SK-N-SH treated with all-trans-retinoic acid at 6 μM for 48 hours (cell line): ENCODE measurements around the gene SMCHD1.
"Not testable (repeated sequence)": the region's sequence is repeated elsewhere in the genome, so short reads cannot be mapped to it uniquely, and the experiment has no call there.

ENCODE experiments used
- ATAC-seq: fragments of 200-7000 bp; cut with Tn5 transposase; 3 replicates; pipeline ENCODE4 v1.9.1; 2020; ENCODE audit warnings: mild to moderate bottlenecking, moderate library complexity
- ARNTL ChIP-seq: fragments of 450-650 bp; formaldehyde crosslinking; IDR thresholded peaks from 2 replicates; pipeline ENCODE4 v1.5.0; 2020; ENCODE audit warnings: low read depth, mild to moderate bottlenecking, moderate library complexity, borderline replicate concordance
- BACH2 ChIP-seq: fragments of 250-450 bp; sonication (Bioruptor Pico); IDR thresholded peaks from 2 replicates; pipeline ENCODE4 v1.9.0; 2021; ENCODE audit warnings: mild to moderate bottlenecking, borderline replicate concordance
- CSDC2 ChIP-seq: fragments of 250-450 bp; sonication (Bioruptor Pico); IDR thresholded peaks from 2 replicates; pipeline ENCODE4 v1.5.0; 2020; ENCODE audit warnings: mild to moderate bottlenecking, moderate library complexity
- ESRRG ChIP-seq: fragments of 250-450 bp; sonication (Bioruptor Pico); IDR thresholded peaks from 2 replicates; pipeline ENCODE4 v1.6.1; 2021; ENCODE audit warnings: mild to moderate bottlenecking
- GLIS3 ChIP-seq: fragments of 250-450 bp; sonication (Bioruptor Pico); IDR thresholded peaks from 2 replicates; pipeline ENCODE4 v1.5.0; 2020; ENCODE audit warnings: mild to moderate bottlenecking, moderate library complexity
- ISL1 ChIP-seq: fragments of 250-450 bp; sonication (Bioruptor Pico); IDR thresholded peaks from 2 replicates; pipeline ENCODE4 v2.1.2; 2022; ENCODE audit warnings: mild to moderate bottlenecking, moderate library complexity
- OSR1 ChIP-seq: fragments of 250-450 bp; sonication (Bioruptor Pico); IDR thresholded peaks from 2 replicates; pipeline ENCODE4 v1.8.0; 2022; ENCODE audit warnings: moderate library complexity, mild to moderate bottlenecking, inconsistent platforms
- PPARA ChIP-seq: fragments of 250-450 bp; sonication (Bioruptor Pico); IDR thresholded peaks from 2 replicates; pipeline ENCODE4 v1.5.0; 2020; ENCODE audit warnings: mild to moderate bottlenecking, borderline replicate concordance
- RARB ChIP-seq: fragments of 250-450 bp; sonication (Bioruptor Pico); IDR thresholded peaks from 2 replicates; pipeline ENCODE4 v1.8.0; 2021; ENCODE audit warnings: mild to moderate bottlenecking, moderate library complexity
- SNAI2 ChIP-seq: fragments of 250-450 bp; sonication (Bioruptor Pico); IDR thresholded peaks from 2 replicates; pipeline ENCODE4 v1.5.0; 2020; ENCODE audit warnings: mild to moderate bottlenecking, moderate library complexity
- TCF4 ChIP-seq: fragments of 250-450 bp; sonication (Bioruptor Pico); IDR thresholded peaks from 2 replicates; pipeline ENCODE4 v1.8.0; 2021; ENCODE audit warnings: mild to moderate bottlenecking, moderate library complexity, borderline replicate concordance
- TOX ChIP-seq: fragments of 250-450 bp; sonication (Bioruptor Pico); IDR thresholded peaks from 2 replicates; pipeline ENCODE4 v1.8.0; 2021; ENCODE audit warnings: mild to moderate bottlenecking, moderate library complexity, borderline replicate concordance
- ZC3H10 ChIP-seq: fragments of 250-450 bp; sonication (Bioruptor Pico); IDR thresholded peaks from 2 replicates; pipeline ENCODE4 v1.5.1; 2021; ENCODE audit warnings: mild to moderate bottlenecking, moderate library complexity
- ZFP3 ChIP-seq: fragments of 250-450 bp; sonication (Bioruptor Pico); IDR thresholded peaks from 2 replicates; pipeline ENCODE4 v1.5.0; 2020; ENCODE audit warnings: mild to moderate bottlenecking, moderate library complexity
- ZFP30 ChIP-seq: fragments of 450-650 bp; formaldehyde crosslinking; IDR thresholded peaks from 2 replicates; pipeline ENCODE4 v1.5.0; 2022; ENCODE audit warnings: mild to moderate bottlenecking, moderate library complexity
- ZNF565 ChIP-seq: fragments of 450-650 bp; formaldehyde crosslinking; conservative IDR thresholded peaks from 2 replicates; pipeline ENCODE4 v1.5.0; 2020; ENCODE audit warnings: low read depth, mild to moderate bottlenecking, moderate library complexity
- ZNF8 ChIP-seq: fragments of 450-650 bp; formaldehyde crosslinking; IDR thresholded peaks from 2 replicates; pipeline ENCODE4 v1.5.0; 2020; ENCODE audit warnings: mild to moderate bottlenecking, moderate library complexity
- TF ChIP-seq, protein P1 (sequence below): fragments of 250-450 bp; sonication (Bioruptor Pico); IDR thresholded peaks from 2 replicates; pipeline ENCODE4 v1.5.0; 2020; ENCODE audit warnings: mild to moderate bottlenecking, moderate library complexity
- TF ChIP-seq, protein P2 (sequence below): fragments of 250-450 bp; sonication (Bioruptor Pico); IDR thresholded peaks from 2 replicates; pipeline ENCODE4 v1.5.1; 2020; ENCODE audit warnings: low read depth, mild to moderate bottlenecking, moderate library complexity
- TF ChIP-seq, protein P3 (sequence below): fragments of 250-450 bp; sonication (Bioruptor Pico); IDR thresholded peaks from 2 replicates; pipeline ENCODE4 v1.8.0; 2020; ENCODE audit warnings: mild to moderate bottlenecking, moderate library complexity, borderline replicate concordance
- TF ChIP-seq, protein P4 (sequence below): fragments of 250-450 bp; sonication (Bioruptor Pico); IDR thresholded peaks from 2 replicates; pipeline ENCODE4 v1.8.0; 2021; ENCODE audit warnings: low read depth, mild to moderate bottlenecking, moderate library complexity, borderline replicate concordance

The SMCHD1 gene

DNA sequence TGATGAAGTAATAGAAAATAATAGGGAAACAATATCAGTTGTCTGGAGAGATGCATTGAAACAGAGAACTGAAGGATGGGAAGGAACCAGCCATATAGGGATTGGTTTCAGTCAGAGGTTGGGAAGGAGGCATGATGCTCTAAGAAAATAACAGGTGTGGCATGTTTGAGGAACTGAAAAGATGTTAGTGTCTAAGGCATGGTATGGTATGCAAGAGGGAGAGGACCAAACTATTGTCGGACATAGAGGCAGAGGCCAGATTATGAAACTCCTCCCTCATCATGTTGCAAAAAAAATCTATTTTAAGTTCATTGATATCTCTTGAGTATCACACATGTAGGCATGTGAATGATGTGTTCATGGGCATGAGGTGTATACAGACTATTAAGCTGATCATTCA is 142.4 kb downstream of the SMCHD1 start:
- ATAC-seq: no peak

DNA sequence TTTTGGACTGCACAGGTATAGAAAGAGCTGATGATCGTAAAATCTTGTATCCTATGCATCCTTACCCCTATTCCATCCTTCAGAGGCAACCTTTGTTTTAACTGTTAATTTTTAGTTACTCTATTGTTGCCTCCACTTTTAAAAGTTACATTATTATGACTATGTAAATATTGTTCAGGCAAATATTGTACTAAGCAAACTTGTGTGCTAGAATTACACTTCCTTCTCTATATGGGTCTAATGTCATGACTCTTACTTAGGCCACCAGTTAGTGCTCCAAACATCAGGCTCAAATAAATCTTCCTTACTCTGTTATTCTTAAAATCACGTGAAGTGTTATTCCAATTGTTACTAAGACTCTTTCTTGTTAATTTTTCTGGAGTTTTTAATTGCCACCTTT is 143.8 kb downstream of the SMCHD1 start:
- no peak for ATAC-seq
- TF ChIP-seq GLIS3 (CRISPR knock-in tag): no peak
- no peak for TF ChIP-seq OSR1 (CRISPR knock-in tag)
- TF ChIP-seq PPARA (CRISPR knock-in tag): no peak
- no peak for TF ChIP-seq ZFP30 (CRISPR knock-in tag)
- no peak for TF ChIP-seq ISL1 (CRISPR knock-in tag)
- TF ChIP-seq ARNTL (CRISPR knock-in tag): no peak
- no peak for TF ChIP-seq ESRRG
- TF ChIP-seq, protein P1, sequence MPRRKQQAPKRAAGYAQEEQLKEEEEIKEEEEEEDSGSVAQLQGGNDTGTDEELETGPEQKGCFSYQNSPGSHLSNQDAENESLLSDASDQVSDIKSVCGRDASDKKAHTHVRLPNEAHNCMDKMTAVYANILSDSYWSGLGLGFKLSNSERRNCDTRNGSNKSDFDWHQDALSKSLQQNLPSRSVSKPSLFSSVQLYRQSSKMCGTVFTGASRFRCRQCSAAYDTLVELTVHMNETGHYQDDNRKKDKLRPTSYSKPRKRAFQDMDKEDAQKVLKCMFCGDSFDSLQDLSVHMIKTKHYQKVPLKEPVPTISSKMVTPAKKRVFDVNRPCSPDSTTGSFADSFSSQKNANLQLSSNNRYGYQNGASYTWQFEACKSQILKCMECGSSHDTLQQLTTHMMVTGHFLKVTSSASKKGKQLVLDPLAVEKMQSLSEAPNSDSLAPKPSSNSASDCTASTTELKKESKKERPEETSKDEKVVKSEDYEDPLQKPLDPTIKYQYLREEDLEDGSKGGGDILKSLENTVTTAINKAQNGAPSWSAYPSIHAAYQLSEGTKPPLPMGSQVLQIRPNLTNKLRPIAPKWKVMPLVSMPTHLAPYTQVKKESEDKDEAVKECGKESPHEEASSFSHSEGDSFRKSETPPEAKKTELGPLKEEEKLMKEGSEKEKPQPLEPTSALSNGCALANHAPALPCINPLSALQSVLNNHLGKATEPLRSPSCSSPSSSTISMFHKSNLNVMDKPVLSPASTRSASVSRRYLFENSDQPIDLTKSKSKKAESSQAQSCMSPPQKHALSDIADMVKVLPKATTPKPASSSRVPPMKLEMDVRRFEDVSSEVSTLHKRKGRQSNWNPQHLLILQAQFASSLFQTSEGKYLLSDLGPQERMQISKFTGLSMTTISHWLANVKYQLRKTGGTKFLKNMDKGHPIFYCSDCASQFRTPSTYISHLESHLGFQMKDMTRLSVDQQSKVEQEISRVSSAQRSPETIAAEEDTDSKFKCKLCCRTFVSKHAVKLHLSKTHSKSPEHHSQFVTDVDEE (CRISPR knock-in tag): no peak
- no peak for TF ChIP-seq ZC3H10
- TF ChIP-seq CSDC2: no peak
- TF ChIP-seq RARB: no peak
- no peak for TF ChIP-seq TCF4 (CRISPR knock-in tag)

More for the DNA sequence above, 142.4 kb downstream of the SMCHD1 start:
- TF ChIP-seq PPARA (CRISPR knock-in tag) (no peak), ZFP3 (CRISPR knock-in tag) (no peak), TCF4 (CRISPR knock-in tag) (no peak), CSDC2 (no peak), ISL1 (CRISPR knock-in tag) (no peak), SNAI2 (CRISPR knock-in tag) (no peak), ESRRG (no peak), OSR1 (CRISPR knock-in tag) (no peak), BACH2 (no peak), ZC3H10 (no peak), ZNF565 (no peak), ARNTL (CRISPR knock-in tag) (no peak), RARB (no peak), ZFP30 (CRISPR knock-in tag) (no peak), ZNF8 (CRISPR knock-in tag) (no peak), TOX (CRISPR knock-in tag) (no peak)
- TF ChIP-seq, protein P2, sequence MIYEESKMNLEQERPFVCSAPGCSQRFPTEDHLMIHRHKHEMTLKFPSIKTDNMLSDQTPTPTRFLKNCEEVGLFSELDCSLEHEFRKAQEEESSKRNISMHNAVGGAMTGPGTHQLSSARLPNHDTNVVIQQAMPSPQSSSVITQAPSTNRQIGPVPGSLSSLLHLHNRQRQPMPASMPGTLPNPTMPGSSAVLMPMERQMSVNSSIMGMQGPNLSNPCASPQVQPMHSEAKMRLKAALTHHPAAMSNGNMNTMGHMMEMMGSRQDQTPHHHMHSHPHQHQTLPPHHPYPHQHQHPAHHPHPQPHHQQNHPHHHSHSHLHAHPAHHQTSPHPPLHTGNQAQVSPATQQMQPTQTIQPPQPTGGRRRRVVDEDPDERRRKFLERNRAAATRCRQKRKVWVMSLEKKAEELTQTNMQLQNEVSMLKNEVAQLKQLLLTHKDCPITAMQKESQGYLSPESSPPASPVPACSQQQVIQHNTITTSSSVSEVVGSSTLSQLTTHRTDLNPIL (CRISPR knock-in tag): no peak
- TF ChIP-seq, protein P3, sequence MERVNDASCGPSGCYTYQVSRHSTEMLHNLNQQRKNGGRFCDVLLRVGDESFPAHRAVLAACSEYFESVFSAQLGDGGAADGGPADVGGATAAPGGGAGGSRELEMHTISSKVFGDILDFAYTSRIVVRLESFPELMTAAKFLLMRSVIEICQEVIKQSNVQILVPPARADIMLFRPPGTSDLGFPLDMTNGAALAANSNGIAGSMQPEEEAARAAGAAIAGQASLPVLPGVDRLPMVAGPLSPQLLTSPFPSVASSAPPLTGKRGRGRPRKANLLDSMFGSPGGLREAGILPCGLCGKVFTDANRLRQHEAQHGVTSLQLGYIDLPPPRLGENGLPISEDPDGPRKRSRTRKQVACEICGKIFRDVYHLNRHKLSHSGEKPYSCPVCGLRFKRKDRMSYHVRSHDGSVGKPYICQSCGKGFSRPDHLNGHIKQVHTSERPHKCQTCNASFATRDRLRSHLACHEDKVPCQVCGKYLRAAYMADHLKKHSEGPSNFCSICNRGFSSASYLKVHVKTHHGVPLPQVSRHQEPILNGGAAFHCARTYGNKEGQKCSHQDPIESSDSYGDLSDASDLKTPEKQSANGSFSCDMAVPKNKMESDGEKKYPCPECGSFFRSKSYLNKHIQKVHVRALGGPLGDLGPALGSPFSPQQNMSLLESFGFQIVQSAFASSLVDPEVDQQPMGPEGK: no peak
- TF ChIP-seq, protein P4, sequence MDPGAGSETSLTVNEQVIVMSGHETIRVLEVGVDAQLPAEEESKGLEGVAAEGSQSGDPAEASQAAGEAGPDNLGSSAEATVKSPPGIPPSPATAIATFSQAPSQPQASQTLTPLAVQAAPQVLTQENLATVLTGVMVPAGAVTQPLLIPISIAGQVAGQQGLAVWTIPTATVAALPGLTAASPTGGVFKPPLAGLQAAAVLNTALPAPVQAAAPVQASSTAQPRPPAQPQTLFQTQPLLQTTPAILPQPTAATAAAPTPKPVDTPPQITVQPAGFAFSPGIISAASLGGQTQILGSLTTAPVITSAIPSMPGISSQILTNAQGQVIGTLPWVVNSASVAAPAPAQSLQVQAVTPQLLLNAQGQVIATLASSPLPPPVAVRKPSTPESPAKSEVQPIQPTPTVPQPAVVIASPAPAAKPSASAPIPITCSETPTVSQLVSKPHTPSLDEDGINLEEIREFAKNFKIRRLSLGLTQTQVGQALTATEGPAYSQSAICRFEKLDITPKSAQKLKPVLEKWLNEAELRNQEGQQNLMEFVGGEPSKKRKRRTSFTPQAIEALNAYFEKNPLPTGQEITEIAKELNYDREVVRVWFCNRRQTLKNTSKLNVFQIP: no peak

DNA sequence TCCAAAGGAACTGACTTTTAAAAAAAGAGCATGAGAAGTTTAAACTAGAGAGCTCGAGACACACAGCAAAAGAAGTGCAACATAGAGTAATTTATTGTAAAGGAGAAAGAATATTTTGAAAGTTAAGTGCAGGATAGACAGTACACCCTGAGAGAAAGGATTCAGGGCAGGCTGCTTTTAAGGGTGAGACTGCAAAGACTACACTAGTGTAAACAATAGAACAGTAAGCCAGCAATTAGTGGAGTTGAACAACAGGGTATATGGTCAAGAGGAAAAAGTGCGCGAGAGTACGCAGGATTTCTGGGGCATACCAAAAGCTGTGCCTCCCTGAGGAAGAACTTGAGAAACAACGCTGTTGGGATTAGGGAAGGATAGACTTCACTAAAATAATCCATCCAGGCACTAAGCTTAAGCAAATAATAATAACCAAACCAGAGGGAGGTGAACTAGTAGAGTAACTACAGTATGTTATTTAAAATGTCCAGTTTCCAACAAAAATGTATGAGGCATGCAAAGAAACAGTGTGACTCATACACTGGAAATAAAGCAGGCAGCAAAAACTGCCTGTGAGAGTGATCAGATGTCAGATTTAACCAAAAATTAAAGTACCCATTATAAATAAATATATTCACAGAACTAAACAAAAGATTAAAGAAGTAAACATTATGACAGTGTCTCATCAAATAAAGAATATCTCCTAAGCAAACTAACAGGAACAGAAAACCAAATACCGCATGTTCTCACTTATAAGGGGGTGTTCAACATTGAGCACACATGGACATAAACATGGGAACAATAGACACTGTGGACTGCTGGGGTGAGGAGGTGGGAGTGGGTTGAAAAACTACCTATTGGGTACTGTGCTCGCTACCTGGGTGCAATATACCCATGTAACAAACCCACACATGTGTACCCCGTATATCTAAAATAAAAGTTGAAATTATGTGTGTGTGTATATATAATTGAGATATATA is 150.7 kb downstream of the SMCHD1 start:
- TF ChIP-seq SNAI2 (CRISPR knock-in tag): no peak
- TF ChIP-seq OSR1 (CRISPR knock-in tag): no peak
- no peak for TF ChIP-seq PPARA (CRISPR knock-in tag)
- TF ChIP-seq, all 23 proteins: peak for 0
- ATAC-seq: peak; percentile 89

DNA sequence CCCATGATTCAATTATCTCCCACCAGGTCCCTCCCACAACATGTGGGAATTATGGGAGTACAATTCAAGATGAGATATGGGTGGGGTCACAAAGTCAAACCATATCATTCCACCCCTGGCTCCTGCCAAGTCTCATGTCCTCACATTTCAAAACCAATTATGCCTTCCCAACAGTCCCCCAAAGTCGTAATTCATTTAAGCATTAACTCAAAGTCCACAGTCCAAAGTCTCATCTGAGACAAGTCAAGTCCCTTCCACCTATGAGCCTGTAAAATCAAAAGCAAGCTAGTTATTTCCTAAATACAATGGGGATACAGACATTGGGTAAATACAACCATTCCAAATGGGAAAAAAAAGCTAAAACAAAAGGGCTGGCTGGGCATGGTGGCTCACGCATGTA is 153.1 kb downstream of the SMCHD1 start:
- not testable (repeated sequence) for ATAC-seq

DNA sequence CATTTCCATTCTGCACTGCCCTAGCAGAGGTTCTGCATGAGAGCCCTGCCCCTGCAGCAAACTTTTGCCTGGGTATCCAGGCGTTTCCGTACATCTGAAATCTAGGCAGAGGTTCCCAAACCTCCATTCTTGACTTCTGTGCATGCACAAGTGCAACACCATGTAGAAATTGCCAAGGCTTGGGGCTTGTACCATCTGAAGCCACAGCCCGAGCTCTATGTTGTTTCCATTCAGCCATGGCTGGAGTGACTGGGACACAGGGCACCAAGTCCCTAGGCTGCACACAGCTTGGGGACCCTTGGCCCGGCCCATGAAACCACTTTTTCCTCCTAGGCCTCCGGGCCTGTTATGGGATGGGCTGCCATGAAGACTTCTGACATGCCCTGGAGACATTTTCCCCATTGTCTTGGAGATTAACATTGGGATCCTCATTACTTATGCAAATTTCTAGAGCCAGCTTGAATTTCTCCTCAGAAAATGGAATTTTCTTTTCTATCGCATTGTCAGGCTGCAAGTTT is 154.2 kb downstream of the SMCHD1 start:
- ATAC-seq: not testable (repeated sequence)
